T-helper 1 cell (primary cell): ENCODE measurements around the gene TLR5.

Source experiments
- DNase-seq, 5 donors: peaks; one replicate each; pipeline ENCODE4 v3.0.0-alpha.2; 2012 to 2020

The TLR5 gene

GRCh38 chr1:223066415-223066814 lies 76.6 kb downstream of the TLR5 start:
- DNase-seq = no peak

DNA sequence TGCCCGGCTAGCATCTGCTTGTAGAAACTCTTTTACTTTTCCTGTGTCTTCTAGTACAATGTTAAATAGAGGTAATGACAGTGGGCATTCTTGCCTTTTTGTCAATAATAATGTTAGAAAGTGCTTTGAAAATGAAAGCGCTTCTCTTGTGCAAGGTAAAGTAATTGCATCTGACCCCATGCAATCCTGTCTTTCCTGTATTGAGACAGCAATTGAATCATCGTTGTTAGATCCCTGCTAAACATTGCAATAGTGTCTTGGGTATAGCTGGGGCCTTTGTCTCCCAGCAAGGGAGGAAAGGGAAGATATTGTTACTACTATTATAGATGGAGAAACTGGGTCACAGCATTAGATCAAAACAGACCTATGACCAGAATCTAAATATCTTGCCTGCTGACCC lies 80.9 kb downstream of the TLR5 start:
- DNase-seq = no peak

DNA sequence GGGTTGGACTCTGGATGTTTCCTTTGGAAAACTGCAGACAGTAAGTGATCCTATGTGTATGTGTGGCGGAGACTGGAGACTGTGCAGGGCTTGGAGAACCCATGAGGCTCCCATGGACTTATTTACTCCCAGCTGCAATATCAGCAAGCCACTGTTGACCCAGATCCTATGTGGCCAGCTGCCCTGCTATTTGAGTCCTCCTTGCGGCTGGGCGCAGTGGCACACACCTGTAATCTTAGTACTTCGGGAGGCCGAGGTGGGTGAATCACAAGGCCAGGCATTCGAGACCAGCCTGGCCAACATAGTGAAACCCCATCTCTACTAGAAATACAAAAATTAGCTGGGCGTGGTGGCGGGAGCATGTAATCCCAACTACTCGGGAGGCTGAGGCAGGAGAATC lies 83.5 kb downstream of the TLR5 start:
- no peak for DNase-seq
